Measurements from ENCODE around the gene LYRM4.

Gene LYRM4

DNA sequence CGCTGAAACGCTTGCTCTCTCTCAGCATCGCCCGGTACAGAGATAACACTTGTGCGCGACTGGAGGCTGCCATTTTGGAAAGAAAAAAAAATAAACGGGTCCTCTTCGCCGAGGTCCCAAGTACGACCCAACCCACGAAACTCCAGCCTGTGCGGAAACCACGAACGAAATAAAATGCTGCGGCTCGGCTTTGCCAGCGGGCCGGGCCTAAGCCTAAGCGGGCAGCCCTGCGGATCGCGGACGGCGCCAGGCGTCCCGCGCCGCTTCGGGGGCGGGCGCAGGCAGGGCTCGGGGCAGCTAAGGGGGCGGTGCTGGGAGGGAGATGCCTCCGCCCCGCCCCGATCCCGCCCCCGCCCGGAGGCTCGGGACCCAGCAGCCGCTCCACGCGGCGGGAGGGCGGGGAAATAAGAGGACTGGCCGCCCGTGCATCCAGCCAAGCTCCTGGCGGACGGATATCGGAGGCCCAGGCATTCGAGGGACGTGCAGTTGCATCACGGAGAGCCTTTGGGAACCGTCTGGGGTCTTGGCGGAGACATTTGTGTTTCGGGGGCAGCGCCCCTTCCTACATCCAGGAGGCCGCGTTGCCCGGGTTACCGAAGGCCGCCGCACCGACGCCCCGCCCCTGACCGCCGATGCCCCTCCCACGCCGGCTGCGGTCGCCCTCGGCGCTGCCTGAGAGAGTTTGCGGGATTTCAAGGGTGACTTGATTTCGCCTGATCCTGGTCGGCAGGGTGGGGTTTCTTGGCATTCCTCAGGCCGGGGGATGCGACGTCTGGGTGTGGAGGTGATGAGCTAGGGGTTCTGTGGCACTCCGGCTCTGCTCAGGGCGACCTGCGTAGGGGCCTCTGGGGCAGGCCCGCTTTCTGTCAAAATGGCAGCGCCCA, at the start of gene LYRM4, which contains the start of gene FARS2:
Gene LYRM4 (minus strand): TSS at position 290 of the 884 bp plus-strand sequence. CDS start 217 bp downstream, at position 73.
Gene FARS2 (plus strand): TSS at position 853 of the 884 bp plus-strand sequence.
- DNase-seq (ENCODE audit: low spot score), result peak; percentile 97

DNA sequence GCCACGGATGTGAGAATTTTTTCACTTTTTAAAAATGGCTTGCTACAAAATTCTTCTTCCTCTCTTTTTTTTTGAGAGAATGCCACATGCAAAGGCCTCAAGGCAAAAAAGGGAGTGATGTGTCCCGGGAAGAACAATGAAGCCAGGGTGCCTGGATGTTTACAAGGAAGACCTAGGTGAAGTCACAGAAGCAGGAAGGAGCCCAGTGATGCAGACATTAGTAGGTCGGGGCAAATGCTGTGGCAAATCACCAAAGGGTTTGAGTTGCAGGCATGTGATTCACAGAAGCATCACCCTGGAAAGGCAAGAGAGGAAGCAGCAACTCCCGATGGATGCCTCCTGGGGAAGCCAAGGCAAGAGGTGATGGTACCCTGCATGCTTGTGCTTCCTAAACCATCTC, 47.3 kb upstream of the LYRM4 start:
- DNase-seq (ENCODE audit: low spot score), result no peak

DNA sequence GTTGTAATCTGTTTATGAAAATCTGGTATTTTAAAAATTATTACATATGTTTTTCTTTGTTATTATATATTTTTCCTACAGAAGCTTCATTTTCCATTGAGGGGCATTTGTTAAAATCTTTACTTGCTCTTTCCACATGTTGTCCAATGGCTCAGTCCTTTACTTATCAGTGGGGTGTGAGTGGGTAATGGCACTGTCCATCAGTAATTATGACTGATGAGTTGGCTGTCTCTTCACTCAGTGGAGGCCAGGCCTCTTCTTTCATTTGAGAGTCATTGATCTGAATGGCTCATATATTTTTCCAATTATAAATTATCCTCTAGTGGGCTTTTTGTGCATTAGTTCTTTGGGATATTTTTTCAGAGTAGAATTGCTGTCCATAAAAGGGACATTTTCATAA, 46.3 kb upstream of the LYRM4 start:
- DNase-seq (ENCODE audit: low spot score), result no peak

DNA sequence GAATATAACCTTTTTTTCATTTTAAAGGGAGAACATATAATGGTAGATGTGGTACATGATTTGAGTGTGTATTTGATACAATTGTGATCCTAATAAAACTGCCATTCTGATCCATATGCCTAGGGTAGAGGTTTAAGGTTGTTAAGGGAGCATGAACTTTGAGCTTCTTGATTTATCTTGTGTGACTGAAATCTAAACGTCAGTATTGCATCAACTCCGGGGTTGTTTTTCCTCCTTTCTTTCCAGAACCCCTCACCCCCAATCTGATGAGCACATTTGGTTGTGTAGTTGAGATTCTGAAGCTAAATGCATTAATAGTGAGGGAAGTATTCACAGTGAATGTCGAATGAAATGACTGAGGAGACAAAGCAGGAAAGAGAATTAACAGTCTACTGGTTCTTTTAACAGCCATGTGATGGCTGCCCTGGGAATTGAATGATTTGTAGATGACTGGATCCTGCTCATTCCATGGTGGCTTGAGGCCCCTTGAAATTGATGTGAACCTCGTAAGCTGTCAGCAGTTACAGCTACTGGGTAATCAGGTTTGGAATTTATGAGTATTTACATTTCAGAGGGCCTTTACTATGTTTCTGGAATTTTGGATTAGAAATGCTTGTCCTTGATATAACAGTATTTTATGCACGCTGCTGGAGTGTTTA, 45.3 kb upstream of the LYRM4 start:
- DNase-seq (ENCODE audit: low spot score), result no peak

DNA sequence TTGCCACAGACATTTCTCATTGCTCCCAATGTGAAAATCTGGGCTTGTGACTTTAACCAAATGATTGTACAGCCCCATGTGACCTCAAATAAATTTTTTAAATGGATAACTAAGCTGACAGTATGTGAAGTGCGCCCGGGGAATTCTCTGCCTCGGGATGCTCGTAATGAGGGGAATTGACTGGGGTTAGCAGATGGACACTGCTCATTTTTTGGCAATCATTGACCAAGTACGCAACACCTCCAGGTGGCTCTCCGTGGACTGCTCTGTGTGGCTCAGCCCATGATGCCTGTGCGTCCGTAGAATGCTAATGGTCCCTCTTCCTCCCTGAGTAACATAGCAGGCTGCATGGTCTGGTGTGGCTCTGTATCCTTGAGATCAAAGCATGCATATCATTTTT, 42.9 kb upstream of the LYRM4 start:
- no peak for DNase-seq (ENCODE audit: low spot score)

DNA sequence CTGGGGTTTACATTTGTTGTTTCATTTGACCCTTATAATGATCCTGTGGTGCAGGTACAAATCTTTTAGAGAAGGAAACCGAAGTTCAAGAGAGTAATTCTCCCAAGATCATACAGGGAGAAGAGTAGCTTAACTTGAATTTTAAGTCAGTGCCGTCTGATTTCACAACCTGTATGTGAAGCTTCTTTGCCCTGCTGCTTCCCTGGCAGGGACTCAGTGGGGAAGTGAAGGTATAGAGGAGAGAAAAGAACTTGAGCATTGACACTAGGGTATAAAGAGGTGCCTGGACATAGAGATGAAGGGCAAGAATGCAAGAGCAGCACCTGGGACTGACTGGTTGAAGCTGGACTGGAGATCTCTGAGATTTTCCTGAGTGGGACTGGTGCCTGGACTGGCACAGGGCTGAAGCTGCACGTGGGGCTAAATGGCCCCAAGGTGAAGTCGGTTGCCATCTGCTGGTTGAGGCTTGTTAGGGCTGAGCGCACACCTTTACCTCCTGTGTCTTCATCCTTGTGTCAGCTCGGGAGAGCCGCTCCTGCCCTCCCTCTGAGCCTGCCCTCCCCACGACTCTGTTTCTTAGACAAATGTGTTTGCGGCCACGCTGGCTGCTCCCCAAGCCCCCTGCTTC, 42.4 kb upstream of the LYRM4 start:
- no peak for DNase-seq (ENCODE audit: low spot score)

DNA sequence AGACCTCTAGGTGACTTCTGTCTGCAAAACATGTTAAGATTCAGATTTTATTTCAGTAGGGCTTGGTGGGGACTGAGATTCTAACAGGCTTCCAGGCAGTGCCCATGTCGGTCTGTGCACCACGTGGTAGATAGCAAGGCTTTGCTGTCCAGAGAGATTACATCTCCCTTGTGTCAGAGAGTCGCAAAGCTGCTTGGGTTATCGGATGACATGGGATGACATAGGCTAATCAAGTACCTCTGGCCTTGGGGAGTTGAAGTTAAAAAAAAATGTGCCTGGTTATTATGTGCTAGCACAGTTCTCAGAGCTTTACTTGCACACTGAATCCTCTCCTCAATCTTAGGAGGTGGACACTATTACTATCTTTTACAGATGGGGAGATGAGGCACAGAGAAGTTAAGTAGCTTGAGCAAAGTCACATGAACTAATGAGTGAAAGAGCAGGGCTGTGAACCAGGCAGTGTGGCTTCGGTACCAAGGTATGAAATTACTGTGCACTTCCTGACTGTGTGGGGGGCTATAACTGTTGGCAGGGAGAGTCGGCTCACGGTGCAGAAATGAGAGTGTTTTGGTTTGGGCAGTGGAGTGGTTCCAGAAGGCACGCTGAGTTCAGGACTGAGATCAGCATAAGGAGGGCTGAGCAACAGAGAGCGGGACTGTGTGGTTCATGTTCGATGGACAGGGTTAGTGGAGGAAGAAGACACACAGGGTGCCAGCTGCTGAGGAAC, 41.6 kb upstream of the LYRM4 start:
- DNase-seq (ENCODE audit: low spot score), result no peak

DNA sequence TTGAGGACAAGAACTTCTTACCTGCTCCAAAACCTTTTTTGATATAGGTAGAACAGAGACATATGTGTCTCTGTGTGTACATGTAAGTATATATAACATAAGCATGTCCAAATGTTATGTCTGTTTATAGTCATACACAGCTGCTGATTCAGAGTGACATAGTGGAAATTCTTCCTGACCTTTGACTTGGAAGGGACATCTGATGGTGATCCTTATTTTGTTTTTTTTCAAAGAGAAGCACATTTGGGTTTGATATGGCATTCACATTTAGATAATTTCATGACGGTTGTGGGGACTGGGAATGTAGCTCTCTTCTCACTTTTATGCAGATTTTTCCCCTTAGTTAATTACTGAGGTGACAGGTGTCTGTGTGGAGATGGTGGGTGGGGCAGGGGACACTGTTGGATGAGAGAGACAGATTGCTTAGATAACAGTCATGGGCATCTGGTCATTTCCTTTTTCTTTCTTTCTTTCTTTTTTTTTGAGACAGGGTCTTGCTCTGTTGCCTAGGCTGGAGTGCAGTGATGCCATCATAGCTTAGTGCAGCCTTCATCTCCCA, 39.5 kb upstream of the LYRM4 start:
- no peak for DNase-seq (ENCODE audit: low spot score)

DNA sequence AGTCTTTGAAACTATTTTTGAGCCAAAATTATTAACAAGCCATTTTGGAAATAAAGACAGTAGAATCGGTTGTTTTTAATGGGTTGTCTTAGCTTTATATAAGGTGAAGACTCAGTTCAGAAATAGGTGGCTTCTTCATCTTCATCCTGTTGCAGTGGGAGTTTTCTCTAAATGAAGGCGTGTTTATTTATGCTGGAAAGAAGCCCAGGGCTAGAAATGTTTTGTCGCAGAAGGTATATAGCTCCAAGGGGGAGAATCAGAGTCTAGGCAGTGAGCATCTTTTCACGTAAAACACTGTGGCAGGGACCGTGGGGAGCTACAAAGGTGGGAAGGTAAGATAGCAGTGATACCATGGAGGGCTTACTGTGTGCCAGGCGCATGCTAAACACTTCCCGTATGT, 34.9 kb upstream of the LYRM4 start:
- no peak for DNase-seq (ENCODE audit: low spot score)

DNA sequence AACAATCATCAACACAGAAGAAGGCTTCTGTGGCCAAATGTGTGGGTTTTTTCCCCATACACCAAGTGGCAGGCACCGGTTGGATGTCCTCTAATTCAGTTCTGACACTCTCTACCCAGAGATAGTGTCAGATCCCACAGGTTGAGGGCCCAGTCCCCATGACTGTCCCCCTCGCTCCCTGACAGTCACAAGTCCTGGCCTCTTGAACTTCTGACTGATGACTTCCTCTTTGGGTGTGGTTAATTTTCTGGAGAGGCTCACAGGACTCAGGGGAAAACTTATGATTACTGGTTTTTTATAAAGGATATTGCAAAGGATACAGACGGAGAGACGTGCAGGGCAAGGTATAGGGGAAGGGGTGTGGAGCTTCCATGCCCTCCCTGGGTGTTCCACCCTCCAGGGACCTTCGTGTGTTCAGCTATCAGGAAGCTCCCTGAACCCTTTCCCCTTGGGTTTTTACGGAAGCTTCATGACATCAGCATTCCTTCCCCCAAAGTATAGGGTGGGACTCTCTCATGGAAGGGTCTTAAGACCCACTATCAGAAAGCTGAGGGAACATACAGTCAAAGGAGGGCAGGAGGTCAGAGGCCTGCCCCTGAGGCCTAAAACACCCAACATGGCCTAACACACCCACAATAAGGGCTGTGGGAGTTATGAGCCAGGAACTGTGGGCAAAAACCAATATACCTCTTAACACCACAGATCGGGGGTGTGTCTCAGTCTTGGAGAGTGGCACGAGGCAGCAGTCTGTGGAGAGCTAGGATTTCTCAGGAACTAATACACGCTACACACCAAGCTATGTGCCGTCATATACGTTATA, 33.9 kb upstream of the LYRM4 start:
- DNase-seq (ENCODE audit: low spot score), result no peak

DNA sequence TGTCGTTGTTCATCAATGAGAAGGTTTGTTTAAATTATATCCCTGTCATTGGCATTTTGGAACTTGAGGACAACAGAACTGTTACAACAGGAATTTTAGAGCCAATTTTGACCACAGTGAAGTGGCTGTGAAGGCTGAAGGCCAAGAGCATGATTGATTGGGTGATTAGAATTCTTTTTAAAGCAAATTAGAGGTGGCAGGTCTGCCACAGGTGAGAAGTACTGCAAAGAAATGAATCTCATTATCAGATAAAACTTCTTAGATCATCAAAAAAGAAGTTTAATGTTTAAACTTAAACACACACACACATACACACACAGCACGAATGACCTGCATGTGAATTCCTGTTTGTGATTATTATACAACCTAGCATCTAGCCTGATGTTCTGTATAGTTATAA, 32.9 kb upstream of the LYRM4 start:
- DNase-seq (ENCODE audit: low spot score), result no peak

DNA sequence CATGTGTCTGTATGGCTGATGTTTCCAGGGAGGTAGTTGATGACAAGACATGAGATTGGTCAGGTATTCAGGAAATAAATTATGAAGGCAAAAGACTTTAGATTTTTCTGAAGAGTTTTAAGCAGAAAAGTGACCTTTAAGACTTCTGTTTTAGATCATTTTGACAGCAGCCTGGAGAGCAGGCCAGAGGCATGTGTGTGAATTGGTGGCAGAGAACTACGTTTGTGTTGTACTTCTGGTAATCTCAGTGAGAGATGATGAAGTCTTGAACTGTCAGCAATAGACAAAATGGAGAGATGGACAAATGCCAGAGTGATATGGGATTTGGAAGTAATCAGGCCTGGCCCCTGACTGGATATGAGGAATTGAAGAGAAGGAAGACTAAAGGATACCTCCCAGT, 31.4 kb upstream of the LYRM4 start:
- no peak for DNase-seq (ENCODE audit: low spot score)

DNA sequence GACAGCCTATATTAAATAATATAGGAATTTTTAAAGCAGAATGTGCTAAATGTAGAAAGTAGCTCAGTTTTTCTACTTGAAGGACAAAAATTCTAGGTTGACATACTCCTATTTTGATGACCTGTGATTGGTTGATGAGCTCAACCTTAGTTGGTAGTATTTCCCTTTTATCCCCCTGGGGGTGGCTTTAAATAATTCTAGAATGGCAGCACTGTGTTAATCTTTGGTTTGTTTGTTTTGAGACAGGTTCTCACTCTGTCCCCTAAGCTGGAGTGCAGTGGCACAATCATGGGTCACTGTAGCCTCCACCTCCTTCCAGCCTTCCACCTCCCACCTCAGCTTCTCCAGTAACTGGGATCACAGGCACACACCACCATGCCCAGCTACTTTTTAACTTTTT, 29.8 kb upstream of the LYRM4 start:
- no peak for DNase-seq (ENCODE audit: low spot score)

DNA sequence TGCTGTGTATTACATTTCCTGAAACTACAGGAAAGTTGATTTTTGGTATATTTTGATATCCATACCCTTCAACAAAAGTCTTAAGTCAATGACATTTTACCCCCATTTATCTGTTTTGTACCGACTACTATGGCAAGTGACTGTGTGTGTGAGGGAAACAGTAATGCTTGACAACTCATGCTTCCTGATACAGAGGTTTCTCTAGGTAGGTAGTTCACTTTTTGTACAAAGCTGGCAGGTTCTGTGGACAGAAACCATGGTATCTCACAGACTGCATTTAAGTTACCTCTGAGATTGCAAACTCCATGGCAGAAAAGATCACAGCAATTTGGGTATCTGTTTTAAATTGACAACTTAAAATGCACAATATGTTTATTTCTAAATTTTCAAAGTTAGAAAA, 29.3 kb upstream of the LYRM4 start:
- DNase-seq (ENCODE audit: low spot score), result no peak

DNA sequence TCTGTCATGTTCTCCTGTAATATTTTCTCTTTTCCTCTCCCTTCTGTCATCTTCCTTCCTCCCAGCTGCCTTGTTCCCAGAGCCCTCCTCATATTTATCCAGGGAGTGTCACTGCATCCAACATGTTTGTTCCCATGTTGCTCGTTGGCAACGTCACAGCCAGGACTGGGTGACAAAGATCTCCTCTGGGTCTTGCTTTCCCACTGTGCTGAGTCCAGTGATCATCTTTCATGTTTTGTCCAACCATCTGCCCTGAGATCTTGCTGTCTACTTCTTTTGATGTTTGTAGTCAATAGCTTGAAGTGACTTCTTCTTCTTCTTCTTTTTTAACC, 27.2 kb upstream of the LYRM4 start:
- no peak for DNase-seq (ENCODE audit: low spot score)

DNA sequence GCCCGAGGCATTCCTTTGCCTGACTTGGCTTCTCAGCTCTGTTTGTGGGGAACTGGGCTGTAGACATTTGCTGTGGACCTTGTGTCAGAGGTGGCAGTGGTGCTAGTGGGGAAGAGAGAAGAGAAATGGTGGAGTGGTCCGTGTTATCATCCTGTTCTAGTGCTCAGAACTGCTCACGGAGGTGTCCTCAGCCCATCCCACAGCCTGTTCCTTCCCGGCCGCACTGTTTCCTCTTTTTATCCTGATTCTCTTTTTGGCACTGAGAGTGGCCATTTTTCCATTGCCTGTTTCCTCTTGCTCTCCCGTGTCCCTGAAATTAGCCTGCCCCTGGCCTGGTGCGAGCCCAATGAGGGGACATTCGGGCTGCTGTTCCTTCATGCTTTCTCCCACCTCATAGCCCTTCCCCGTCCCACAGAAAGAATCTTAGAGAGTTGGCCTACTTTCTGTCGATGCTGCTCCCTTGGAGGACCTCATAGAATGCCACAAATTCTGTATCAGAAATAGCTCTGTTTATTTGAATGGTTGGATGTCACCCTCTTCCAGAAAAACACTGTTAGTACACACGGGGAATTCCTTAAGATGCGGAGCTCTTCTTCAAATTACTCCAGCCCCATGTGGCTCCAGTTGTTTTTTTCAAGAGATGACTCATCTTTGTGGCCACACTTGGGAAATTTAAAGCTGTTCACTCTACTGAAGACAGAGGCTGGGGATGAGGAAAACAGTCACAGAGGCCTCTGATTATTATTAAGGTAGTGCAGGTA, 26.6 kb upstream of the LYRM4 start:
- peak; percentile 74 for DNase-seq (ENCODE audit: low spot score)

DNA sequence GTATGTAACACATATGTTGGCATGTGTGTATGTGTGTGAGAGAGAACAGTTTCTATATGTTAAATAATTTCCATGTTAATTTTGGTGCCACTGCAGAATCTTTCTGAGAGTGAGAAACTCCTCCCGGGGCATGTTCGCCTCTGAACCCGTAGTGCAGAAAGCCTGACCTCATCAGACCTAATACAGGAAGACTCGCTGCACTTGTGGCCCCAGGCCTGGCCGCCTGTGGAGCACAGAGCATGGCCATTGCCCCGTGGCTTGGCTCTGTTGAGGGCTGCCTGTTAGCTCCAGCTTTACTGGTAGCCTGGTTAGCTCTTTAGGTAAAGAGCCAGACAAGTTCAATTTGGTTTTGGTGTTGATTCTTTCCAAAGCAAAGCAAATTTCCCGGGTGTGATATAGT, 26.0 kb upstream of the LYRM4 start:
- DNase-seq (ENCODE audit: low spot score), result no peak

DNA sequence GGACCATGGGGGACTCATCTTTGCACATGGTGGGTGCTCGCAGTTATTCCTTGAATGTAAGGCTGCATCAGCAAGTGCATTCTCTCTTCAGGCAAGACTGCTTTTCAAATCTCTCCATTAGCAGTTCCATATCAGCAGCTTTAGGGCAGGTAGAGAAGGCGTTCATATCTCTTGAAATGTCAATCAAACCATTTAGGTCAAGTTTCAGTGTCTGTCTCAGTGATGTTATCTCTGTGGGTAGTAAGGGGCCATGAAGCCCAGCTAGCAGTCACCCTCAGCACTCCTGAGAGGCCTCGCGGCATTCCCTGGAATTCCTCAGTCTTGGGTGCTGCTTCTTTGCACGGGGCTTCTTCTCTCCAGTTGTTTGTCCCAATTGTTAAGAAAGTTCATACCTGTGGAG, 24.8 kb upstream of the LYRM4 start:
- no peak for DNase-seq (ENCODE audit: low spot score)

DNA sequence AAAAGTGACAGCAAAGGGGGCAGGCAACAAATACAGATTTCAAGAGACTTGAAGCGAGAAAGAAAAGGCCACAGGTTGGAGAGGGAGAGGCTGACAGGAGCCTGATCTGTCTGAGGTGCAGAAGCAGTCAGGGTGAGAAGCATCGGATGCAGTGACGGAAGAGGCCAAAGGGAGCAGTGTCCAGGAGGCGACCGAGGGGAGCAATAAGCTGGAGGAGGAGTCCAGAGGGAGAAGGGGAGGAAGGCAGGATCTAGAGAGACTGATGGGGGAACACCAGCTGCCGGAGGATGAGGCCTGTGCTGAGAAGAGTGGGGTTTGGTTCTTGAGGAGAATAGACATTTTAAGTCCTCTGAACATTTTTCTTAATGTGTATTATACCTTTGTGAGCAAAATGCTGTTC, 24.3 kb upstream of the LYRM4 start:
- DNase-seq (ENCODE audit: low spot score), result no peak

DNA sequence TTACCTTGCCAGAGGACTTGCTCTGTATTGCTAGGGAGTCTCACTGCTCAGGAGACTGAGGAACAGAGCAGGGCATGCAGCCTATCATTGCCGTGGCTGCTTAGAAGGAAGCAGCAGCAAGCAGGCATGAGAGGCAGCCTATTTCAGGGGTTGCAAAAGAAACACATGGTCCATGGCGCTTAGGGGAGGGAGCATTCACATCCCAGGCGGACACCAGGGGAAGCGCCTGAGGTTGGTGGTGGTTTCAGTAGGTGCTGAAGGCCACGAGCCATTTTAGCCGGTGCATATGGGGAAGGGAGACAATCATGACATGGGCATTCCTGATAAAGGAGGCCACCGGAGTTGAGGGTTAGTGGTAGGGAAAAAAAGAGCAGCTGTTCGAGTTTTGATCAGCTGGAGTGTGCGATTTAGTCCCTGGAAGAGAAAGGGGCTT, 21.5 kb upstream of the LYRM4 start:
- DNase-seq (ENCODE audit: low spot score), result no peak

DNA sequence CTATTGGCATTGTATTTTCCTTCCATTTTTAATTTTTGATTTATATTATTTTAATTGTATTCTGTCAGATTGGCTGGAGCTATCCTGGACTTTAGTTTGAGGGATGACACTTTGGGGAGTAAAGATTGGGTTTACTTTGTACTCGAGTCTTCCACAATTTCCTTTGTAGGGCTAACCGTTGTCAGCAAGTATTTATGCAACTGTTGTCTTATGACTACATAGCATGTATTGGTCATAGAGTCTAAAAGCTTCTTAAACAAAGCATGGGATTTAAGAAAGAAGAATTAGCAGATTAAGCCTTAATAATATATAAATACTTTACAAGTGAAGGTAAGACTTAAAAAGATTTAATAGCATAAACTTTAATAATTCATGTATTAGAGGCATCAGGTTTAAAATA, 20.2 kb upstream of the LYRM4 start:
- DNase-seq (ENCODE audit: low spot score), result no peak

Measured in AG08396 (cell line).